HL-60 (cell line): ENCODE measurements around the gene NCR2.

Source experiments
- DNase-seq, 2 experiments: peaks; one replicate each; pipeline ENCODE4 v3.0.0-alpha.2; 2010 to 2020; ENCODE audit warnings: low read depth in 1 of 2, low spot score in 1 of 2
- H3K27ac ChIP-seq: fragments of 250-450 bp; sonication (Bioruptor Pico); replicated peaks from 2 replicates; pipeline ENCODE4 v1.5.1; 2020; ENCODE audit warnings: mild to moderate bottlenecking, moderate library complexity
- H3K27me3 ChIP-seq: fragments of 250-450 bp; sonication (Bioruptor Pico); 2 replicates; pipeline ENCODE4 v1.5.1; 2021; ENCODE audit warnings: mild to moderate bottlenecking, moderate library complexity; ENCODE audit not compliant: insufficient read depth, poor library complexity, severe bottlenecking
- H3K4me3 ChIP-seq: replicated peaks from 2 replicates; pipeline ENCODE4 v1.5.1; 2011; ENCODE audit warnings: mild to moderate bottlenecking, control low read depth, low read length; ENCODE audit not compliant: insufficient read depth
- GABPA ChIP-seq: IDR thresholded peaks from 2 replicates; pipeline ENCODE4 v1.6.1; 2012; ENCODE audit warnings: low read depth
- POLR2AphosphoS5 ChIP-seq: IDR thresholded peaks from 2 replicates; pipeline ENCODE4 v1.6.1; 2012; ENCODE audit warnings: low read depth
- SPI1 ChIP-seq: IDR thresholded peaks from 2 replicates; pipeline ENCODE4 v1.6.1; 2012; ENCODE audit warnings: low read depth, mild to moderate bottlenecking, borderline replicate concordance
- TF ChIP-seq, protein P1 (sequence below): IDR thresholded peaks from 2 replicates; pipeline ENCODE4 v1.6.1; 2012; ENCODE audit warnings: low read depth; ENCODE audit not compliant: insufficient replicate concordance
- TF ChIP-seq, protein P2 (sequence below): IDR thresholded peaks from one replicate; pipeline ENCODE4 v1.5.1; 2011; ENCODE audit warnings: low read length, control low read depth, inconsistent platforms; ENCODE audit not compliant: insufficient read depth

Gene NCR2

DNA sequence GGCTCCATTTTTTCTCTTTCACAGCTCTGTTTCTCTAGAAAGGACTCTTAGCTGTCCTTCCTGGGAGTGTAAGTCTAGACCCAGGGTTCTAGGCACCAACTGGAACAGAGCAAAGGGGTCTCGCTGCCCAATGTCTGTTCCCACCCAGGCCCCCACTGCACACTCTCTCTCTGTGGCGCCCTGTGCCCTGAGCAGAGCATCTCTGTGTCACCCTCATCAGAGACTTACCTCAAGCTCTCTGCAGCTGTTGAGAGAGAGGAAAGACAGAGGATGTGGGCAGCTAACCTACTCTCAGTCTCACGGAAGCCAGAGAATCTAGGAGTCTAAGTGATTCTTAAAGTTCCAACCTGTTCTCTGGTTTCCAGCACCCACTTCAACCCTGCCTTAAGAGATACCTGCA lies 9.5 kb downstream of the NCR2 start:
- Histone ChIP-seq H3K27ac (no peak overlapping the region), H3K27me3 (no peaks in the 10 kb centered on the region), H3K4me3 (no peak overlapping the region)
- DNase-seq, result no peak
- TF ChIP-seq SPI1 (no peak), GABPA (no peak)
- TF ChIP-seq, protein P1, sequence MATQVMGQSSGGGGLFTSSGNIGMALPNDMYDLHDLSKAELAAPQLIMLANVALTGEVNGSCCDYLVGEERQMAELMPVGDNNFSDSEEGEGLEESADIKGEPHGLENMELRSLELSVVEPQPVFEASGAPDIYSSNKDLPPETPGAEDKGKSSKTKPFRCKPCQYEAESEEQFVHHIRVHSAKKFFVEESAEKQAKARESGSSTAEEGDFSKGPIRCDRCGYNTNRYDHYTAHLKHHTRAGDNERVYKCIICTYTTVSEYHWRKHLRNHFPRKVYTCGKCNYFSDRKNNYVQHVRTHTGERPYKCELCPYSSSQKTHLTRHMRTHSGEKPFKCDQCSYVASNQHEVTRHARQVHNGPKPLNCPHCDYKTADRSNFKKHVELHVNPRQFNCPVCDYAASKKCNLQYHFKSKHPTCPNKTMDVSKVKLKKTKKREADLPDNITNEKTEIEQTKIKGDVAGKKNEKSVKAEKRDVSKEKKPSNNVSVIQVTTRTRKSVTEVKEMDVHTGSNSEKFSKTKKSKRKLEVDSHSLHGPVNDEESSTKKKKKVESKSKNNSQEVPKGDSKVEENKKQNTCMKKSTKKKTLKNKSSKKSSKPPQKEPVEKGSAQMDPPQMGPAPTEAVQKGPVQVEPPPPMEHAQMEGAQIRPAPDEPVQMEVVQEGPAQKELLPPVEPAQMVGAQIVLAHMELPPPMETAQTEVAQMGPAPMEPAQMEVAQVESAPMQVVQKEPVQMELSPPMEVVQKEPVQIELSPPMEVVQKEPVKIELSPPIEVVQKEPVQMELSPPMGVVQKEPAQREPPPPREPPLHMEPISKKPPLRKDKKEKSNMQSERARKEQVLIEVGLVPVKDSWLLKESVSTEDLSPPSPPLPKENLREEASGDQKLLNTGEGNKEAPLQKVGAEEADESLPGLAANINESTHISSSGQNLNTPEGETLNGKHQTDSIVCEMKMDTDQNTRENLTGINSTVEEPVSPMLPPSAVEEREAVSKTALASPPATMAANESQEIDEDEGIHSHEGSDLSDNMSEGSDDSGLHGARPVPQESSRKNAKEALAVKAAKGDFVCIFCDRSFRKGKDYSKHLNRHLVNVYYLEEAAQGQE, result no peak
- TF ChIP-seq, protein P2, sequence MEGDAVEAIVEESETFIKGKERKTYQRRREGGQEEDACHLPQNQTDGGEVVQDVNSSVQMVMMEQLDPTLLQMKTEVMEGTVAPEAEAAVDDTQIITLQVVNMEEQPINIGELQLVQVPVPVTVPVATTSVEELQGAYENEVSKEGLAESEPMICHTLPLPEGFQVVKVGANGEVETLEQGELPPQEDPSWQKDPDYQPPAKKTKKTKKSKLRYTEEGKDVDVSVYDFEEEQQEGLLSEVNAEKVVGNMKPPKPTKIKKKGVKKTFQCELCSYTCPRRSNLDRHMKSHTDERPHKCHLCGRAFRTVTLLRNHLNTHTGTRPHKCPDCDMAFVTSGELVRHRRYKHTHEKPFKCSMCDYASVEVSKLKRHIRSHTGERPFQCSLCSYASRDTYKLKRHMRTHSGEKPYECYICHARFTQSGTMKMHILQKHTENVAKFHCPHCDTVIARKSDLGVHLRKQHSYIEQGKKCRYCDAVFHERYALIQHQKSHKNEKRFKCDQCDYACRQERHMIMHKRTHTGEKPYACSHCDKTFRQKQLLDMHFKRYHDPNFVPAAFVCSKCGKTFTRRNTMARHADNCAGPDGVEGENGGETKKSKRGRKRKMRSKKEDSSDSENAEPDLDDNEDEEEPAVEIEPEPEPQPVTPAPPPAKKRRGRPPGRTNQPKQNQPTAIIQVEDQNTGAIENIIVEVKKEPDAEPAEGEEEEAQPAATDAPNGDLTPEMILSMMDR, result no peak

DNA sequence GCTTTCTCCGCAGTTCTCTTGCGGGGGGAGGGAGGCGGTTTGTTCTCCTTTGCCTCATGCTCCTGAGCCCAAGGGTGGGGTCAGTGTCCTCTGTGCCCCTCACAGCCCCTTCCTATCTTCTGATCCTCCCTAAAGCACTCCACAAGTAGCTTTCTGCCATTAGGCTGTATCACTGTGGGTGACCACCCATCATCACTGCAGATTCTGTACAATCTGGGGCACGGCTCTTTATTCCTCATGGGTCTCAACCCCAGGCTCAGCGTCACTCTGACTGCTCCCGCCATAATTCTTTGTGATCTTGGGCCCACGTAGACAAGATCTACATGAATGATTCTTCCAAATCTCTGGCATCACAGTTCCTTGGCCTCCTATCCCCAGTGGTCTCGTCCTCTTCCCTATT lies 10.5 kb downstream of the NCR2 start:
- H3K27ac ChIP-seq, result no peak overlapping the region
- no peak for DNase-seq
- TF ChIP-seq SPI1 (no peak), GABPA (no peak), POLR2AphosphoS5 (no peak)
- TF ChIP-seq, protein P2, result no peak
- TF ChIP-seq, protein P1, result no peak
- H3K27me3 ChIP-seq, result no peaks in the 10 kb centered on the region
- H3K4me3 ChIP-seq, result no peak overlapping the region

DNA sequence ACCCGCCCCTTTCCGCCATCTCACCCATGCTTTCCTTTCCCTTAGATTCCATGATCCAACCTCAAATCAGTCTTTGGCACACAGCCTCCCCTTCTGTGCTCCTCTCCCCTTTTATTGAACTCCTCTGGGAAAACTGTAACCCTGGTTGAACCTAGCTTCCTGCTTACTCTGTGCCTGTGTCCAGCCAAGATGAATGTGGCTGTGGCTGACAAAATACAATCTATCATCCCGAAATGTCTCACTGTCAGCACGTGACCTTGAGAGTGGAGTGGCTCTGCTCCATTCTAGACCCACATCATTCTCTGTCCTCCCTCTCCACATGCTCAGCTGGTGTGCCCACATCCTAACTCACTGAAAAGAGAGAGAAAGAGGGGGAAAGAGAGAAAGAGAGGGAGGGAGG lies 11.0 kb downstream of the NCR2 start:
- no peak overlapping the region for H3K27ac ChIP-seq
- TF ChIP-seq, protein P1, result no peak
- TF ChIP-seq, protein P2, result no peak
- no peak for TF ChIP-seq POLR2AphosphoS5
- no peak for TF ChIP-seq SPI1
- no peak for TF ChIP-seq GABPA
- H3K27me3 ChIP-seq, result no peaks in the 10 kb centered on the region
- DNase-seq, result no peak
- H3K4me3 ChIP-seq, result no peak overlapping the region
